ENCODE measurements around the gene OSTM1.
A peak's percentile ranks its signal among the peaks of the same experiment; 100 is the strongest.
"Not testable (repeated sequence)": the region's sequence is repeated elsewhere in the genome, so short reads cannot be mapped to it uniquely, and the experiment has no call there.

OSTM1 gene

DNA sequence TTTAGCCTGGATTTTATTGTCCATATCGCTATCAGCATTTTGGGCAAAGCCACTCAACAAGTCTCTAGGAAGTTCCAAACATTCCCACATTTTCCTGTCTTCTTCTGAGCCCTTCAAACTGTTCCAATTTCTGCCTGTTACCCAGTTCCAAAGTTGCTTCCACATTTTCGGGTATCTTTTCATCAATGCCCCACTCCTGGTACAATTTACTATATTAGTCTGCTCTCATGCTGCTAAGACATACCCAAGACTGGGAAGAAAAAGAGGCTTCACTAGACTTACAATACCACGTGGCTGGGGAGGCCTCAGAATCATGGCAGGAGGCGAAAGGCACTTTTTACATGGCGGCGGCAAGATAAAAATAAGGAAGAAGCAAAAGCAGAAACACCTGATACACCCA lies 58.3 kb downstream of the OSTM1 start:
- not testable (repeated sequence) for DNase-seq

DNA sequence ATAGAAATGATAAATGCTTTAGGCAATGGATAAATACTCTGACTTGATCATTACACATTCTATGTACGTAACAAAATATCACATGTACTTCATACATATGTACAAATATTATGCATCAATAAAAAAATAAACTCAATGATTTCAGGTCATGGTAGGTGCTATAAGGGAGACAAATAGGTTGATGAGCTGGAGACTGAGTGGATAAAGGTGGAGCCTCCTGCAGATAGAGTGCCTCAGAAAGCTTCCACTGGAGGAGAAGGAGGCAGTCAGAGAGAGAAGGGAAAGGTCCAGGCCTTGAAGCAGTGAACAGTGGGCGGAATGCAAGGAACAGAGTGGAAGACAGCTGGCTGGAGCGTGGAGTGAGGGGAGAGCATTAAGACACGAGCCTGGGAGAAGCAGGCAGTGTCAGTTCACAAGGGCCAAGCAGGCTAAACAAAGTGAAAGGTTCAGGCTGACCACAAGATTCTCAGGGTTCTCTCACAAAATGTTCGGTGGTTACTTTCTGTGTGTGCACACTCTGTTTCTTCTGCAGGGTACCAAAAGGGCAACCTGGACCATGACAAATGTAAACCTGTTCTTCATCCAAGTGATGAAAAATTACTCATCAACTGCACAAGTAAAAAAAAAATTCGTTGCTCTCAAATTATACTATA lies 60.6 kb downstream of the OSTM1 start:
- DNase-seq = no peak

DNA sequence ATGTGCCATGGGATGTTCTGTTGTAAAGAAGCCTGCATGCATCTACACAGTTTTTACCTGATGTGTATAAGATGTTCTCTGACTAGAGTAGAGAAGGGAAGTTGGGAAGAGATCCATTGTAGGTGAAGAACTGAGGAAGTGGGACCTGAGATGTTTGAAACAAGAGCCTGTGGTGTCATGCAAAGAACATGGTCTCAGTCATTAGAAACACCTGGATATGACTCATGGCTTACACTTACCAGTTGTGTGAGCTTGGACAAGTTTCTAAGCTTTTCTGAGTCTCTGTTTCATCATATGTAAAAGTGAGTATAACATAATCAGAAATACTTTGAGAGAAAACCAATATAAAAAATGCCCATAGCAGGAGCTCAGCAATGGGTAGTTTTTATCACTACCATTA lies 64.6 kb downstream of the OSTM1 start:
- no peak for DNase-seq

DNA sequence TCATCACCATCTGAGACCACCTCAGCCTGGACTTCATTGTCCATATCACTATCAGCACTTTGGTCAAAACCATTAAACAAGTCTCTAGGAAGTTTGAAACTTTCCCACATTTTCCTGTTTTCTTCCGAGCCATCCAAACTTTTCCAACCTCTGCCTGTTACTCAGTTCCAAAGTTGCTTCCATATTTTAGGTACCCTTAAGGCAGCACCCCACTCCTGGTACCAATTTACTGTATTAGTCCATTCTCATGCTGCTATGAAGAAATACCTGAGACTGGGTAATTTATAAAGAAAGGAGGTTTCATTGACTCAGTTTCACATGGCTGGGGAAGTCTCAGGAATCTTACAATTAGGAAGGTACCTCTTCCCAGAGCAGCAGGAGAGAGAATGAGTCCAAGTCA lies 65.3 kb downstream of the OSTM1 start:
- DNase-seq = not testable (repeated sequence)

DNA sequence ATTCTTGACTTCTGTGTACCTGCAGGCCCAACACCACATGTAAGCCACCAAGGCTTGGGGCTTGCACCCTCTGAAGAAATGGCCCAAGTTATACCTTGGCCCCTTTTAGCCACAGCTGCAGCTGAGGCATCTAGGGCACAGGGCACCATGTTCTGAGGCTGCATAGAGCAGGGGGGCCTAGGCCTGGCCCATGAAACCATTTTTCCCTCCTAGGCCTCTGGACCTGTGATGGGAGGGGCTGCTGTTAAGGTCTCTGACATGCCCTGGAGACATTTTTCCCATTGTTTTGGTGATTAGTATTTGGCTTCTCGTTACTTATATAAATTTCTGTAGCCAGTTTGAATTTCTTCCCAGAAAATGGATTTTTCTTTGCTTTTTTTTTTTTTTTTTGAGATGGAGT lies 66.2 kb downstream of the OSTM1 start:
- no peak for DNase-seq

DNA sequence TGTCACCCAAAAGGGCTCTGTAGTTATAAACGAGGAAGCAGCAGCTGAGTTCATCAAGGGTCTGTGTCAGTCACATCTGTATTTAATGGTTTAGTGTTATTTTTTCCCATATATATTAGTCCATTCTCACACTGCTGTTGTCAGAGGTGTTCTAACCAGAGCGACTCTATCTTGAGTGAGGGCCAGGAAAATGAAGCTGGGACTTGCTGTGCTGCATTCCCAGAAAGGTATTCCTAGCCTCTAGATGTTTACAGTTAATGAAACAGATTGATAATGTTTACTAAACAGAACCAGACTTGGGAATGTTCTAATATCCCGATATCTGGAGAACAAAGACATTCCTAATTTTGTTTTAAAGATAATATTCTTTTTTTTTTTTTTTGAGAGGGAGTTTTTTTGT lies 68.6 kb downstream of the OSTM1 start:
- DNase-seq = no peak

DNA sequence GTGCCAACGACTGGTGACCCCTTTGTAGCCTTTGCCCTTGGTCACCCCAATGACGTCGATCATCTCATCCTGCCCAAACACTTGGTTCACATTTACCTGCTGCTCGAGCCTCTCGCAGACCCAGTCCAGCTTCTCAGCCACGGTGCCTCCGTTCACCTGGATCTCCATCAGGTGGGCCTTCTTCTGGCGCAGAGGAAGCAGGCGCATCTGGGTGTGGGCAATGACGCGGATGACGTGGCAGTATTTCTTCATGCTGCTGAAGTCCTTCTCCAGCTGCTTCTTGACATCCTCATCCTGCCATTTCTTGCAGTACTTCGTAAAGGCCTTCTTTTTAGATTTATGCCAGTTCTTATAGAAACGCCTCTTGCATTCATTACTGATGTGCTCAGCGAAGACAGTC lies 69.7 kb downstream of the OSTM1 start:
- DNase-seq = no peak

DNA sequence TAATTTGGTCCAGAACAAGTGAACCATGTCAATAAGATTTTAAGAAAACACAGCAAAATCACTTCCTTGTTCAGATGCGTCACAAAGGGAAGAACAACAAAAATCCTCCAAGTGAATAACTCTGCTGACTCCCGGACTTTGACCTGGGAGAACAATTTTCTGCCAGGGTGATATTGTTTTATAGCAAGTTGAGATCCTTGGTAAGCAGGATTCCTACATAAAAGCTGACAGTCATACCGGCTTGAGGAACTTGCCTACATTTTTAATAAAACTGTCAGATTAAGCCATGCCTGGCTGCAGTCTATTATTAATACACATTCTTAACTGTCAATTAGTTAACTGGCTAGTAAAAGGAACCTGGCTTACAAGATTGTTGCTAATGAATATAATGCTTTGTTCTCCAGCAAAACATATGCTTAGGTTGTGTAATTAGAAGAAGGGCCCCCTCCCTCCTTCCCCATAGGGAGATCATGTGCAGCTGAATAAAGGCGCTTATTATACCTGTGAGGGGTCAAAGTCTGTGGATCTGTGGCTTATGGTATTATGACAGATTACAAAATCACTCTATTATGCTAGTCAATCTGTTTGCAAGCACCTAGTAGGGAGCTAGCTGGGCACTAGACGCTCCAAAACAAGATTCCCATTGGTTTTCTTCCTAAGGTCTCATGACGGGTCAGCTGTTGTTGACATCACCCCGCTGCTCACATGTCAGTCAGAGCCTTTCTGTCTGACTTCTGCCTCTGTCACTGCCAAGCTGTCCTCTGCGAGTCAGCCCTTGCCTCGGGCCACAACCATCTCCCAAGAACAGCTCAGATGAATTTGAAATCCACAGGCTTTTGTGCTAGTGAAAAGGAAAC lies 71.9 kb downstream of the OSTM1 start:
- peak; percentile 39 for DNase-seq

DNA sequence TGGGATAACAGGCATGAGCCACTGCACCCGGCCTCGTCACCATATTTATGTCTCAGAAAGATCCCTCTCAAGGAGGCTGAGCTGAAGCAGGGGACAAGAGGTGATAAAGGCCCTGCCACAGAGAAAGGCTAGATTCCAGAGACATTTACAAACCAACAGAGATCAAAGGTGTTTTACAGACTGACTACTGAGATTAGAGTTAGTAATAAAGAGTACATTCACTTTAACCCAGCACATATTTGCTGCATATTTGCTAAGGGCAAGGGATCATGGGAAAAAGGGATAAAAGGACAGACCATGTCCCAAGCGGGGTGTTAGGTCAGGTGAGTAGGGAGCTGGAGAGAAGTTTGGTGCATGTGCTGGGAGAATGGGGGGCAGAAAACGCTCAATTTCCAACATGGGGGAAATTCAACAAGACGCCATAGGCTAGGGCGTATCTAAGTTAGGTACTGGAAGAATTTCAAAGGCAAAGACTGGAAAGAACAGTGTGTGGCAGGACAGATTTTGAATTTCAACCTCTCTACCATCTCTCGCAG lies 72.8 kb downstream of the OSTM1 start:
- no peak for DNase-seq

DNA sequence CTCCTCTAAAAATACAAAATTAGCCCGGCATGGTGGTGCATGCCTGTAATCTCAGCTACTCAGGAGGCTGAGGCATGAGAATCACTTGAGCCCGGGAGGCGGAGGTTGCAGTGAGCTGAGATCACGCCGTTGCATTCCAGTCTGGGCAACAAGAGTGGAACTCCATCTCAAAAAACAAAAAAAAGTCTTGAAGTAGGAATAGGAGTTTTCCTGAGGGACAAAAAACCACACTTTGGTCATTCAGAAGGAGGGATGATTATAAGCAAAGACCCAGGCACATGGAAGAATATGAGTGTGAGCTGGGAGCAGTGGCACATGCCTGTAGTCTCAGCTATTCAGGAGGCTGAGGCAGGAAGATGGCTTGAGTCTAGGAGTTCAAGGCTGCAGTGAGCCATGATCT lies 74.3 kb downstream of the OSTM1 start:
- DNase-seq = not testable (repeated sequence)

DNA sequence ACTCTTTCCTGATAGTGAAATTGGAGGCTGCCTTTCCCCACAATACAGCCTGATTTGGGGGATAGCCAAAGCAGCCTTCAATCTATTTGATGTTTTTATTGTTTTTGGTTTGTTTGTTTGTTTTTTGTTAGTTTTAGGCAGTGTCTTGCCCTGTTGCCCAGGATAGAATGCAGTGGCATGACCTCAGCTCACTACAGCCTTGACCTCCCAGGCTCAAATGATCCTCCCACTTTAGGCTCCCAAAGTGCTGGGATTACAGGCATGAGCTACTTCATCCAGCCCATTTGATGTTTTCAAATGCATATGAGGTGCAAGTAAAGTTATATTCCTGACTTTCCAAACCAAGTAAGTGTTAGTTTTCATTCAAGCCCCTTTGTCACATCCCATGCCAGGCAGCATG lies 75.2 kb downstream of the OSTM1 start:
- no peak for DNase-seq

DNA sequence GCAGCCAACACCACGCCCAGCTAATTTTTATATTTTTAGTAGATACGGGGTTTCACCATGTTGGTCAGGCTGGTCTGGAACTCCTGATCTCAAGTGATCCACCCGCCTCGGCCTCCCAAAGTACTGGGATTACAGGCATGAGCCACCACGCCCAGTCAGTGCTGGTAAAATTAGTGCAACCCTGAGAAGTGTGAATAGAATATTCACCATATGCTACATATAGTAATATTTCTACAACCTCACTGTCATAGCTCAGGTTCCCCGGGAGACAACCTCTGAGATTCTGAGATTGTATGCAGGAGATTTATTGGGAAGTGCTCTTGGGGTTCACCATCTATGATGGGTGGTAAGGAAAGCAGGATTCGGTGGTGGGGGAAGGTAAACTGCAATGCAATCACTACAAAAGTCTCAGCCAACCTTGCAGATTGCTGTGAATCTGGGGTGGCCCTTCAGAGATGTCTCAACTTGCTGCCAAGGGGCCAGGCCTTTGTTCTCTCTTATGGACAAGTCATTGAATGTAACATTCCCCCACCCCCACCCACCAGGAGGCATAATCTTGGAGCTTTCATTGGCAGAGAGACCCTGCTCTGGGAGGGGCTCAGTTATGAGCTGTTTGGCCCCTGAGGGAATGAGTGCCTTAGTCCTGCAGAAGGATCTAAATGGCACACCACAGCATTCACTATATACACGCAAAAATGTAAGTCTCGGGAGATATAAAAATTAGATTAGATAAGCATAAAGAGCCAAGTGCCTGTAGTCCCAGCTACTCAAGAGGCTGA lies 82.6 kb downstream of the OSTM1 start:
- no peak for DNase-seq

Data from right hindlimb (tissue), 1 donor.